ENCODE measurements around the gene PPP3CB. TPM values are rescaled to one million over a fixed set of nuclear protein-coding genes. Genes with fewer than 3 reads are reported as not detected.

Gene PPP3CB
- total RNA-seq, 1 experiment from 2014 or later = 43.8 TPM

- ChIA-PET CTCF (interaction anchor here (0.5 to 0.9 kb wide), 5 partner anchors 27 to 1237 kb away, joined by 3 to 13 read pairs (median 5); no protein-coding TSS in a partner anchor), POLR2A (ENCODE audit: unreplicated experiment) (interaction anchor here (0.5 to 3.6 kb wide), 8 partner anchors 22 to 375 kb away, joined by 3 to 58 read pairs (median 6); partner anchors contain the start of genes CFAP70 and PPP3CB)
- DNase-seq = peak; percentile 96
- no peaks in the 10 kb centered on the region for H3K9me3 ChIP-seq (ENCODE audit: low read length)
- H3K79me2 ChIP-seq (ENCODE audit: low read length) = peaks cover 57% of the 10 kb centered on the region
- peak overlapping the region; percentile 65 for H3K4me3 ChIP-seq (ENCODE audit: low read length)
- no peak for TF ChIP-seq CTCF (conservative IDR thresholded peaks at IDR 0.05; ENCODE audit: low read depth, low read length)
- TF ChIP-seq EZH2phosphoT487 (IDR thresholded peaks at IDR 0.05; ENCODE audit: borderline replicate concordance, low read length) = no peak
- no peak for TF ChIP-seq EZH2 (IDR thresholded peaks at IDR 0.05; ENCODE audit: low read length, unreplicated experiment)
- ATAC-seq = peak; percentile 39
- no peaks in the 10 kb centered on the region for H3K27me3 ChIP-seq (ENCODE audit: low read length)
- H3K4me2 ChIP-seq (ENCODE audit: low read length) = peak overlapping the region; percentile 75
- H3K9me2 ChIP-seq (replicated peaks; ENCODE audit: low read length) = no peaks in the 10 kb centered on the region
- peak overlapping the region; percentile 81 for H2AFZ ChIP-seq (ENCODE audit: low read length)
- H3F3A ChIP-seq (ENCODE audit: low read length, unreplicated experiment) = peaks cover 8% of the 10 kb centered on the region
- H3K27ac ChIP-seq (ENCODE audit: low read length) = peak overlapping the region; percentile 73
- H4K20me1 ChIP-seq (ENCODE audit: low read length) = peaks cover 31% of the 10 kb centered on the region
- BruUV-seq (replicated peaks) = TSS peak; percentile 78
- peaks cover 64% of the 10 kb centered on the region for H3K4me1 ChIP-seq (ENCODE audit: insufficient read depth, low read length)
- H3K9ac ChIP-seq (ENCODE audit: low read length) = peak overlapping the region; percentile 85
- intact Hi-C loops (cut with micrococcal nuclease) = loop anchor here (1.0 to 10.0 kb wide), 5 partner anchors 161 to 332 kb away; partner anchors contain the start of genes DNAJC9, MRPS16 and SEC24C
- peaks cover 9% of the 10 kb centered on the region for H3K36me3 ChIP-seq (ENCODE audit: low read depth, low read length)
Observed at GRCh38 chr10:73413108-73413527, 82.7 kb downstream of the PPP3CB start.

GRCh38 chr10:73410897-73411296 is 84.9 kb downstream of the PPP3CB start:
- CTCF ChIA-PET = no interaction called here

More at GRCh38 chr10:73410897-73411296, 84.9 kb downstream of the PPP3CB start:
- Histone ChIP-seq H3K36me3 (ENCODE audit: low read depth, low read length) (peaks cover 26% of the 10 kb centered on the region), H3K9me3 (ENCODE audit: low read length) (no peaks in the 10 kb centered on the region), H3K4me1 (ENCODE audit: insufficient read depth, low read length) (peaks cover 54% of the 10 kb centered on the region), H3F3A (ENCODE audit: low read length, unreplicated experiment) (peaks cover 8% of the 10 kb centered on the region), H3K27ac (ENCODE audit: low read length) (no peak overlapping the region), H4K20me1 (ENCODE audit: low read length) (peaks cover 53% of the 10 kb centered on the region), H3K9me2 (replicated peaks; ENCODE audit: low read length) (no peaks in the 10 kb centered on the region), H2AFZ (ENCODE audit: low read length) (no peak overlapping the region), H3K4me3 (ENCODE audit: low read length) (no peak overlapping the region), H3K9ac (ENCODE audit: low read length) (no peak overlapping the region), H3K4me2 (ENCODE audit: low read length) (peak overlapping the region; percentile 75; the same call in 1 of the 2 replicates), H3K79me2 (ENCODE audit: low read length) (peaks cover 79% of the 10 kb centered on the region), H3K27me3 (ENCODE audit: low read length) (no peaks in the 10 kb centered on the region)
- BruUV-seq (replicated peaks) = no TSS peak
- POLR2A ChIA-PET (ENCODE audit: unreplicated experiment) = interaction anchor here (0.9 kb wide), 1 partner anchor 54 kb away, joined by 3 read pairs; no protein-coding TSS in a partner anchor
- no peak for TF ChIP-seq EZH2 (IDR thresholded peaks at IDR 0.05; ENCODE audit: low read length, unreplicated experiment)
- no peak for TF ChIP-seq CTCF (conservative IDR thresholded peaks at IDR 0.05; ENCODE audit: low read depth, low read length)
- no peak for TF ChIP-seq EZH2phosphoT487 (IDR thresholded peaks at IDR 0.05; ENCODE audit: borderline replicate concordance, low read length)
- ATAC-seq (no peak), DNase-seq (no peak)
- intact Hi-C loops (cut with micrococcal nuclease) = loop anchor here (10.0 kb wide), 1 partner anchor 334 kb away; the partner anchor contains the start of gene SEC24C
